NOMO-1 treated with DMSO at 0.1 percent for 48 hours (cell line): ENCODE data around the gene ZMIZ1.
A peak's percentile ranks its signal among the peaks of the same experiment; 100 is the strongest.
"Not testable (repeated sequence)": the region's sequence is repeated elsewhere in the genome, so short reads cannot be mapped to it uniquely, and the experiment has no call there.

Experiments
- DNase-seq: peaks from one replicate; lab custom pipeline; 2025; ENCODE audit not compliant: unreplicated experiment; lab: John Stamatoyannopoulos, UW

ZMIZ1 gene

GRCh38 chr10:79029478-79030390 lies 39.0 kb upstream of the ZMIZ1 start:
- DNase-seq = no peak

- no peak for DNase-seq
Measured at GRCh38 chr10:79030705-79031104, 38.1 kb upstream of the ZMIZ1 start.

DNA sequence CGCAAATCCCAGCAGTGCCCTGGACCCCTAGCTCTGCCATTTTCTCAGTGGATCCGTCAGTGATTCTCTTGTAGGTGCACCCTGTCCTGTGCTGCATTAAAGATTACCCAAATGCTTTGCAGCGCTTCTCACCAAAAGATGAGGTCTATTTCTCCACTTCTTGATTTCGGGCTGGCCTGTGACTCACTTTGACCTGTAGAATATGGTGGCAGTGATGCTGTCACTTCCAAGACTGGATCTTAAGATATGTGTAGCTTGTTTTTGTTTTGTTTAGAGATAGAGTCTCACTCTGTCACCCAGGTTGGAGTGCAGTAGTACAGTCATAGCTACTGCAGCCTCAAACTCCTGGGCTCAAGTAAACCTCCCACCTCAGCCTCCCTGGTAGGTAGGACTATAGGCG lies 37.0 kb upstream of the ZMIZ1 start:
- no peak for DNase-seq

DNA sequence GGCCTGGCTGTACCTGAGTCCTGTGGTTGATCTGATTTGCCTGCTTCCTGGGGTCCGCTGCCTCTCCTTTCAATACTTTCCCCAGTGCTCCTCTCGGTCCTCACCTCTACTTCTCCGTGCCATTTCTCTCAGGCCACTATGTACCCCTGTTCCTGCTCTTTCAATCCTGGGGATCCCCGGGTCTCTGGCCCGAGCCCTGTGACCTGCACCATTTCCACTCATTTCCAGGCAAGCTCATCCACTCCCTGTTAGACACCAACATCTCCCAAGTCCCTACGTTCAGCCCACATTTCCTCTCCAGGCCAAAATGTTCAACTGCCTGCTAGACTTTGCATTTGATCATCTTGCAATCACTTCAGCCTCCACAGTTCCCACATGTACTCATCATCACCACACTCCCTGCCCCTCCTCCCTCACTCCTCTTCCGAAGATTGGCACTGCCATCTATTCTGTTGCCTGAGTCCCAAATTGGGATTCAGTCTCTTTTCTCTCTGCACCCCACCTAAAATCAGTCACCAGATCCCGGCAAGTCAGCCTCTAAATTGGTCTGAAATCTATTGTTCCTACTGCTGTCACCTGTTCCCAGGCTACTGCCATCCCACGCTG lies 34.4 kb upstream of the ZMIZ1 start:
- no peak for DNase-seq

DNA sequence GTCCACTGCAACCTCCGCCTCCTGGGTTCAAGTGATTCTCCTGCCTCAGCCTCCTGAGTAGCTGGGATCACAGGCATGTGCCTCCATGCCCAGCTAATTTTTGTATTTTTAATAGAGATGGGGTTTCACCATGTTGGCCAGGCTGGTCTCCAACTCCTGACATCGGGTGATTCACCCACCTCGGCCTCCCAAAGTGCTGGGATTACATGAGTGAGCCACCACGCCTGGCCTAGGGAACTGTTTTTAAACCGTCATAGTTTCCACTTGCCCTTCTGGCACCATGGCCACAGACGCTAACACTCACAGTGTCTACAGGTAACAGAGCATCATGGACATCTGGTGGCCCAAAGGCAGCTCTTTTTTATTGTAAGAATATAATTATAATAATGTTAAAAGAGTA lies 32.4 kb upstream of the ZMIZ1 start:
- not testable (repeated sequence) for DNase-seq

DNA sequence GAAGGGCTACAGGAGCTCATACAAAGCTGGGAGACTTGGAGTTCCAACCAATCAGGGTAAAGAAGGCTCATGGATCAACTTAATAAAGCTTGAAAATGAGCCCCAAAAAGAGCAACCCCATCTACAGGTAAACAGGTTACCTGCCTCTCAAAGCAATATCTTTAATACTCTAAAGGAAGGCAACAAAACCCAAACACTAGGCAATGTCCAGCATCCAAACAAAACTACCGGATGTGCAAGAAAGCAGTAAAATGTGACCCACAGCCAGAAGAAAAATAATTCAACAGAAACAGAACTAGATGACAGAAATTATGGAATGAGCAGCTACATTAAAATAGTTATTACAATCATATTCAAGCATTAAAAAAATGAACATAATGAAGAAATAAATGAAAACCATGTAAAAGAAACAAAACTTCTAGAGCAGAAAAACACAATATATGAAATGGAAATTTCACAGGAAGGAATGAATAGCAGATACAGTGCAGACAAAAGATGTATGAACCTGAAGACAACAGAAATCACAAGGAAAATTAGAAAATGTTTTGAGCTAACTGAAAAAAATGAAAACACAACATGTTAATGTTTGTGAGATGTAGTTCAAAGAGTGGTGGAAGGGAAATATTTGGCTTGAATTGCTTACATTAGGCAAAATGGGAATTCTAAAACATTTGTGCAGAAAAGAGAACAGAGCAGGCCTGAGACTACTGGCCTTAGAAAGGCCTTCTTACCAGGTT lies 30.5 kb upstream of the ZMIZ1 start:
- no peak for DNase-seq

DNA sequence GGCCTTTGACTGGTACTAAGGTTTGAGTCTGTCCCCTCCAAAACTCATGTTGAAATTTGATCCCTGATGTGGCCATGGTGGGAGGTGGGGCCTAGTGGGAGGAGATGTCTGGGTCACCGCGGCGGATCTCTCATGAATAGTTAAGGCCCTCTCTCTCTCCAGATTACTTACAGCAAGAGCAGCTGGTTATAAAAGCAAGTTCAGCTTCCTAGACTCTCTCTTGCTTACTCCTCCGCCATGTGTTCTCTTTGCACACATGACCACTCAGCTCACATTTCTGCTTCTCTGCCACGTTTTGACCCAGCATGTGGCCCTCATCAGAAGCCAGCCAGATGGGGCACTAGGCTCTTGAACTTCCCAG lies 29.9 kb upstream of the ZMIZ1 start:
- DNase-seq = no peak

- no peak for DNase-seq
Measured at GRCh38 chr10:79042639-79043411, 25.9 kb upstream of the ZMIZ1 start.

GRCh38 chr10:79044036-79044632 lies 24.6 kb upstream of the ZMIZ1 start:
- no peak for DNase-seq

DNA sequence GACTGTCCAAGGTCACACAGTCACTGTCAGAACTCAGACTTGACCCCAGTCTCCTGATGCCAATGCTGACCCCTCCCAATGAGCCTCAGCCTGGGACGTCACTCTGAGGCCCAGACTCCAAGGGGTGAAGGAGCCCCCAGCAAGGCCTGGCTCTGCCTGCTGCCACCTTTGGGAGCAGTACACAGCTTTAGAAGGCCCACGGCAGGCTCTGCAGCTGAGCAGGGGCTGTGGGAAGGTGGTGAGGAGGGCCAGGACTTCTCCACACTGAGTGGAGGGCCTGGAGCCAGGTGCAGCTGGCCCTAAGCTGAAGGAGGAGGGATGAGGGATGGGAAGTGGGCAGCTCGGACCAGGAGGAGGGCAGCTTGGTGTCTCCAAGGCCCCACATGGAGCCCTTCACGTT lies 23.9 kb upstream of the ZMIZ1 start:
- no peak for DNase-seq

DNA sequence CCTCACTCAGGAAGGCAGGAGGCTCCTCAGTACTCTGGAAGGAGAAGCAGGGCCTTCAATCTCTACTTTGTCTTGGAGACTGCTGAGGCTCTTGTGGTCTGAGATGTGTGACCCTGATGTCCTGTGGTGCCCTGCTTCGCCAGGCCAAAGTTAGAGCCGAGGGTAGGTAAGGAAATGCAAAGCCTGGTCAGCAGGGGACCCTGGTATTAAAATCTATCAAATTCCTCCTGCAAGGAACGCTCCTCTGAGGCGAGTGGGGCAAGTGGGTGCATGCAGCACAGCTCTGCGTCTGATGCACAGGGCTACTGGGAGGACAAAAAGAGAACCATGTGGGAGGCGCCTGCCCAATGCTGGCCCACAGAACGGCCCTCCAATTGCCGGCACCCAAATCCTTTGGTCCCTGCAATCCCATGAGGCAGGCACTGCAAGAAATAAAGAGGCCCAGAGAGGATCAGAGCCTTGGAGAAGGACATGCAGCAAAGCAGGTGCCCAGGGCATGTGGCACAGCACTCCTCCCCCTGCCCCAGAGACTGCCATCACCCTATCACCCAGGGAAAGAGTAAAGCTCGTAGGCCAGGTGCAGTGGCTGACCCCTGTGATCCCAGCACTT lies 23.1 kb upstream of the ZMIZ1 start:
- DNase-seq = no peak

DNA sequence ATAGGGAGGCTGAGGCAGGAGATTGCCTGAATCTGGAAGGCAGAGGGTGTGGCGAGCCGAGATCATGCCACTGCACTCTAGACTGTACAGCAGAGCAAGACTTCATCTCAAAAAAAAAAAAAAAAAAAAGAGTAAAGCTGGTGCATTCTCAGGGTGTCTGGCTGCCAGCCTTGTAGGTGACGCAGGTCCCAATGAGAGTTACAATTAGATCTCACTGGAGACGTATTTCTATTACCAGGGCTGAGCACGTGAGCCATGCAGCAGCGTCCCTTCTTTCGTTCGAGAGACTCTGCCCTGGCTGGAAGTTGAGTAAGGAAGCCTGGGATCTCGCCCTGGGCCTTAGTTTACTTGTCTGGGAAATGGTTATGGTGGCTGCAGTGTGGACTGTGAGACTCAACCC lies 22.4 kb upstream of the ZMIZ1 start:
- DNase-seq = no peak

DNA sequence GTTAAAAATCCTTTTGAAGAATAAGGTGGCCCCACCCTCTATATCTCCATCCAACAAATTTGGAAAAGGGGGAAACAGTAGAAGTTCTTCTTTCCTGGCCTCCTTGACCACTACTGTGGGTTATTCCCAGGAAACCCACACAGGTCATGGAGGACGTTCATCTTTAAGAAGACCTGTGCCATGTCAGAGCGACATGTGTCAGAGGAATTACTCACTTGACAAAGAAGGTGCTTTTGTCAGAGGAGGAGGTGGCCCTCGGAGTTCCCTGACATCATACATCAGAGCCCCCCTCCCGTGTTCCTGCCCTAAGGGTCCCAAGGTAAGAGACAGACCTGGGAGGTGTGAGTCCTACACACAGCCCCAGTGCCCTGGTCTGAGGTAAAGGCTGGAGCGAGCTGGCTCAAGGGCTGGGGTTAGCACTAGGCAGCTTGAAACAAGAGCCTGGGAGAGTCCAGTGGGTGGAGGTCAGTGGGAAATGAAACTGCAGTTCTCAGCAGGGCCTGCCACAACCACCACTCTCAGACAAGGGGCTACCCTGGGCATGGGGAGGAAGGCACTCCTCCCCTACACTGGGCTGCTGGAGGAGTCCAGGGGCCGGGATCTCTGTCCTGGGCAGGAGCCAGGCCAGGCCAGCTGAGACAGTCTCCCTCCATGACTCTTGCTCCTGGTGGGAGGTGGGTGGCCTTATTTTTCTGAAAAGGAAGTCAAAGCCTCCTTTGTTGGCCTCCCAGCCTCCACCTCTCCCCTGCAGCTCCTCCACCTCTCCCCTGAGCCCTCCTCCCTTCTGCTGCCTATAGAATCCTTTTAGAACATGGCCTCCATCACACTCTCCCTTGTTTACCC lies 21.8 kb upstream of the ZMIZ1 start:
- DNase-seq = no peak

DNA sequence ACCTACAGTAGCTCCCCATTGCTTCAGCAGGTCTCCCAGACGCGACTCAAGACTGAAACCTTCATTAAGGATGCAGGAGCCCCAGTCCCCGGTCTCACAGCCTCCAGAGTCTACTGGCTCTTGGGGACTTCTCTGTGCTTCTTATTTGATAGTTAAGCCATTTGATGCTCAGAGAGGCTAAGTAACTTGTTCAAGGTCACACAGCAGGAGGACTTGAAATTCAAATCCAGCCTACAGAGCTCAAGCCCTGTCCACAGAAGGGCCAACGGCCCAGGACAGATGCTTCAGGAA lies 21.2 kb upstream of the ZMIZ1 start:
- no peak for DNase-seq

- peak; percentile 60 for DNase-seq
Measured at GRCh38 chr10:79047875-79048638, 20.7 kb upstream of the ZMIZ1 start.

GRCh38 chr10:79048639-79049550 lies 19.9 kb upstream of the ZMIZ1 start:
- no peak for DNase-seq

DNA sequence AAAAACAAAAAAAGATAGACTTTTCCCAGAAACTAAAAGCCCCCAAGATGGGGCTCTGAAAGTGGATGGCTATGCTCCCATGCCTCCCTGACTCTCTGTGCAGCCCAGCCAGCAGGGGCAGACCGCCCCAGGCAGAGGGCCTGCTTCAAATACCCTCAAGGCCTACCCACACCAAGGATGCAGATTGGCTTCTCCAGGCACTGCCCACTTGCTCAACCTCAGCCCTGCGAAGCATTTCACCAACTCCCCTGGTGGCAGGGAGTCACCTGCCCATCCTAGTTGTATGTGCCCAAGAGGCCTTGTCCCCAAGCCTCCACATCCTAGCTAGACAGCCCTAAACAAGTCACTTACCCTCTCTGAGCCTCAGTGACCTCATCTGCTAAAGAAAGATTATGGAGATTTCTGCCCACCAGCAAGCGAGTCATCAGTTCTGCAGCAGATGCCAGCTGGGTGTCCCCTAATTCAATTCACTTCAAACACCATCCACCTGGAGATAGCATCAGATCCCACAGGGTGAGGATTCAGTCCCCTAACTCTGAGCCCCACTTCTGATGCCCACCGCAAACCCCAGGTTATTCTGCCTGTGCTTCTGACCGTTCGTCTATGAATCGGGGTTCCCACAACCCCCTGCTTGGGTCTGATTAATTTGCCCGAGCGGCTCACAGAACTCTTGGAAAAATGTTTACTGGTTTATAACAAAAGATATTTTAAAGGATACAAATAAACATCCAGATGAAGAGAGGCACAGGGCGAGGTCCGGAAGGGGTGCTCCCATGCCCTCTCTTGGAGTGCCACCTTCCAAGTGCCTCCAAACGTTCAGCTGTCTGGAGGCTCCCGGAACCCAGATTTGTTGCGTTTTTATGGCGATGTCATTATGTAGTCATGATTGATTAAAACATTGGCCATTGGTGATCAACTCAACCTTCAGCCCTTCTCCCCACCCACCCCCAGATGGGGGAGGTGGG lies 18.6 kb upstream of the ZMIZ1 start:
- no peak for DNase-seq
